ENCODE results near the gene ZNF492.

The ZNF492 gene

GRCh38 chr19:22600690-22601648 lies 33.2 kb upstream of the ZNF492 start:
- H3K4me3 ChIP-seq (ENCODE audit: low read length) = no peak overlapping the region
- H3K4me1 ChIP-seq (ENCODE audit: low read length) = no peaks in the 10 kb centered on the region
- no peaks in the 10 kb centered on the region for H3K36me3 ChIP-seq (replicated peaks; ENCODE audit: insufficient read depth, low read length)
- no peaks in the 10 kb centered on the region for H3K27me3 ChIP-seq (replicated peaks; ENCODE audit: insufficient read depth, low read length)
- no peaks in the 10 kb centered on the region for H3F3A ChIP-seq (ENCODE audit: insufficient read depth, low read length)
- no peak overlapping the region for H3K27ac ChIP-seq (ENCODE audit: low read length)
- TF ChIP-seq EZH2 (optimal IDR thresholded peaks at IDR 0.05; ENCODE audit: low read depth, low read length) (no peak), CTCF (IDR thresholded peaks at IDR 0.05; ENCODE audit: low read length) (no peak), EZH2phosphoT487 (IDR thresholded peaks at IDR 0.05; ENCODE audit: low read length) (no peak)
- H2AFZ ChIP-seq (ENCODE audit: low read length) = no peak overlapping the region
- DNase-seq = no peak
- no peaks in the 10 kb centered on the region for H3K9me2 ChIP-seq (replicated peaks; ENCODE audit: insufficient read depth, low read length)
- no peak overlapping the region for H3K9ac ChIP-seq (ENCODE audit: low read length)
- no peaks in the 10 kb centered on the region for H3K9me3 ChIP-seq (replicated peaks; ENCODE audit: insufficient read depth, low read length)
- H4K20me1 ChIP-seq (ENCODE audit: insufficient read depth, low read length) = no peaks in the 10 kb centered on the region
- no peaks in the 10 kb centered on the region for H3K79me2 ChIP-seq (ENCODE audit: low read length)
- H3K4me2 ChIP-seq (ENCODE audit: low read depth, low read length) = no peak overlapping the region

GRCh38 chr19:22601906-22602630 lies 32.1 kb upstream of the ZNF492 start:
- H3K4me1 ChIP-seq (ENCODE audit: low read length) = no peaks in the 10 kb centered on the region
- H3K9me2 ChIP-seq (replicated peaks; ENCODE audit: insufficient read depth, low read length) = no peaks in the 10 kb centered on the region
- DNase-seq = no peak
- no peaks in the 10 kb centered on the region for H3K36me3 ChIP-seq (replicated peaks; ENCODE audit: insufficient read depth, low read length)
- TF ChIP-seq EZH2phosphoT487 (IDR thresholded peaks at IDR 0.05; ENCODE audit: low read length) = no peak
- TF ChIP-seq EZH2 (optimal IDR thresholded peaks at IDR 0.05; ENCODE audit: low read depth, low read length) = no peak
- TF ChIP-seq CTCF (IDR thresholded peaks at IDR 0.05; ENCODE audit: low read length) = no peak
- H3K4me2 ChIP-seq (ENCODE audit: low read depth, low read length) = no peak overlapping the region
- no peak overlapping the region for H3K4me3 ChIP-seq (ENCODE audit: low read length)
- H3K9ac ChIP-seq (ENCODE audit: low read length) = no peak overlapping the region
- H3F3A ChIP-seq (ENCODE audit: insufficient read depth, low read length) = no peaks in the 10 kb centered on the region
- H3K27ac ChIP-seq (ENCODE audit: low read length) = no peak overlapping the region
- no peaks in the 10 kb centered on the region for H3K27me3 ChIP-seq (replicated peaks; ENCODE audit: insufficient read depth, low read length)
- H3K9me3 ChIP-seq (replicated peaks; ENCODE audit: insufficient read depth, low read length) = no peaks in the 10 kb centered on the region
- H4K20me1 ChIP-seq (ENCODE audit: insufficient read depth, low read length) = no peaks in the 10 kb centered on the region
- no peaks in the 10 kb centered on the region for H3K79me2 ChIP-seq (ENCODE audit: low read length)
- H2AFZ ChIP-seq (ENCODE audit: low read length) = no peak overlapping the region

- no peak for DNase-seq
- no peak overlapping the region for H3K4me3 ChIP-seq (ENCODE audit: low read length)
- H3K9me2 ChIP-seq (replicated peaks; ENCODE audit: insufficient read depth, low read length) = no peaks in the 10 kb centered on the region
- H3K79me2 ChIP-seq (ENCODE audit: low read length) = no peaks in the 10 kb centered on the region
- H3K36me3 ChIP-seq (replicated peaks; ENCODE audit: insufficient read depth, low read length) = no peaks in the 10 kb centered on the region
- H3K27ac ChIP-seq (ENCODE audit: low read length) = no peak overlapping the region
- no peaks in the 10 kb centered on the region for H3F3A ChIP-seq (ENCODE audit: insufficient read depth, low read length)
- no peaks in the 10 kb centered on the region for H3K4me1 ChIP-seq (ENCODE audit: low read length)
- no peaks in the 10 kb centered on the region for H4K20me1 ChIP-seq (ENCODE audit: insufficient read depth, low read length)
- H3K27me3 ChIP-seq (replicated peaks; ENCODE audit: insufficient read depth, low read length) = no peaks in the 10 kb centered on the region
- no peaks in the 10 kb centered on the region for H3K9me3 ChIP-seq (replicated peaks; ENCODE audit: insufficient read depth, low read length)
- no peak overlapping the region for H3K4me2 ChIP-seq (ENCODE audit: low read depth, low read length)
- no peak overlapping the region for H2AFZ ChIP-seq (ENCODE audit: low read length)
- TF ChIP-seq EZH2phosphoT487 (IDR thresholded peaks at IDR 0.05; ENCODE audit: low read length) = no peak
- TF ChIP-seq EZH2 (optimal IDR thresholded peaks at IDR 0.05; ENCODE audit: low read depth, low read length) = no peak
- TF ChIP-seq CTCF (IDR thresholded peaks at IDR 0.05; ENCODE audit: low read length) = no peak
- H3K9ac ChIP-seq (ENCODE audit: low read length) = no peak overlapping the region
Observed at GRCh38 chr19:22602631-22603272, 31.4 kb upstream of the ZNF492 start.
